Right hindlimb (tissue), 1 donor: ENCODE results near the gene MRPL43.

Experiments
- DNase-seq: peaks from one replicate; pipeline ENCODE4 v3.0.0-alpha.2; 2018

Gene MRPL43

DNA sequence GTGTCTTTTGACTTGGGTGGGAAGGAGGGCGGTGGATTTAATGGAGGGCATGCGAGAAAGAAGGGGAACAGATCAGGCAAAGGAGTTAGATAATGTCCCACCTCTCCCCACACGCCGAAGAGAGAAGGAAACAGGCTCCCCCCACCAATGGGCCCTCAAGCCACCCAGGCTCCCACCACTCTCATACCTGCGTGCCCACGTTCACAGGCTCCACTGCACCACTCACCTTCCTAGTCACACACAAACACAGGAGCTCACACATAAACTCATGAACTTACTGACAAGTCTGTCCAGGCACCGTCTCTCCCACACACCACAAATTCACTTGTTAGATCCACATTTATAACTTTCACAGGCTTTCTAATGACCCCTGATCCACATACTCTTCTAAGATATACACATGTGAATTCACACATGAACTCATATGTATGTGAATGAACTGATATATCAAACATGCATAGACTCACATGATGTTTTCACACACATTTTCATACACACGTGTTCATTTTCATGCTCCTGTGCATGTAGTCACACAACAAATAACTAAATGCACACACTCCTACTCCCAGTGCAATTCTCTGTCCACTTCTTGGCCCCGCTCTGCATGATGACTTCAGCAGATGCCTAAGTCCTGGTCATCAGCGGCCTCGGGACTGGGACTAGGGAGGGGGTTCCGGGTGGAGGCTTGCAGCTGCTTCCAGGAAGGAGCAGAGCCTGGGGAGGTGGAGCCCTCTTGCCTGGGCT lies 13.8 kb upstream of the MRPL43 start:
- peak; percentile 93 for DNase-seq

DNA sequence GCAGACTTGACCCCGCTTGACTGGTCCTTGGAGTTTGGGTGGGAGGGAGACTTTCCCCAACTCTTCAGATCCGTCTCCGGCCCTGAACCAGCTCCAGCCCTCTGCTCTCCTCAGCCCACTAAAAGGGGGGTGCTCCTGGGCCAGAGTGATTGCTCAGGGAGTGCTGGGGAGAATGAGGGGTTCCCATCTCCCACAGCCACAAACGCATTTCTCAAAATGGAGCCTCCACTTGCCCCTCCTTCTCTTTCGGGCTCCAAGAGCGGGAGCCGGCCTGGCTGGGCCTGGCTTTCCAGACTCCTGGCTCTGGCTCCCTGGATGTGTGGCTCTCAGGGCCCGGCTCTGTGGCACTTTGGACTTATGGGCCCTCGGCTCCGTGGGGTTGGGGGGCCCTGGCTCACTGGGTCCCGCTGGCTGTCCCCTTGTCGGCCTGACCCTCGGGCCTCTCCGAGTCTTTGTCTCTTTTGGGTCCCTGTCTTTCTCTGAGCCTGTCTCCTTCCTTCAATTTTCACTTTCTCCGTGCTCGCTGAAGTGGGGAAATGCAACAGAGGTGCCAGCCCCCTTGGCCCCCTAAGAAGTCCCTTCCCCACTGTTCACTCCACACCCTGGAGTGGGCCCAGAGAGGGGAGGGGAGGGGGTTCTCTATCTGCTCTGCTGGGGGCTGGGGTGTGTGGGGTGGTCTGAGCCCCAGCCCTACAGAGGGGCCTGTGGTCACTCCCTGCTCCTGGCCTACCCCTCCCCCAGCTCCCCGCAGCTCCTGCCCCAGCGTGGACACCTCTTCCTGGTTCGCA lies 13.0 kb upstream of the MRPL43 start:
- peak; percentile 62 for DNase-seq

DNA sequence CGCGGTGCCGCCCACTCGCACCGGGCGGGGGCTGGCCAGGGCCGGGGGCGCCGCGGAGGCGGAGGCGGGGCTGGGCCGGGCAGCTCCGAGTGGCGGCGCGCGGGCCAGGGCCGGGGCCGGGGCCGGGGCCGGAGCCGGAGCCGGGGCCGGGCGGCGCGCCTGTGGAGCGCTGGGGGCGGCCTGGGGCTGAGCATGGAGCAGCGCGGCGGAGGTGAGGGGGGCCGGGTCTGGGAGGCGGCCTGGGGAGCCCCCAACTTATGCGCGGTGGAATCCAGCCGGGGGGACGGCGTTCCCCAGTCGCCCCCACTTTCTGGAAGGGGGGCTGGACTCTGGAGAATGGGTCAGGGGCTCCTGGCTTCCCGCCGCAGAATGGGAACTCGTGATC lies 12.4 kb upstream of the MRPL43 start, which contains the start of gene LZTS2:
Gene LZTS2, plus strand, starts transcription at position 67 of the 385 bp plus-strand sequence. CDS start 2,731 bp downstream, outside the sequence.
- no peak for DNase-seq

DNA sequence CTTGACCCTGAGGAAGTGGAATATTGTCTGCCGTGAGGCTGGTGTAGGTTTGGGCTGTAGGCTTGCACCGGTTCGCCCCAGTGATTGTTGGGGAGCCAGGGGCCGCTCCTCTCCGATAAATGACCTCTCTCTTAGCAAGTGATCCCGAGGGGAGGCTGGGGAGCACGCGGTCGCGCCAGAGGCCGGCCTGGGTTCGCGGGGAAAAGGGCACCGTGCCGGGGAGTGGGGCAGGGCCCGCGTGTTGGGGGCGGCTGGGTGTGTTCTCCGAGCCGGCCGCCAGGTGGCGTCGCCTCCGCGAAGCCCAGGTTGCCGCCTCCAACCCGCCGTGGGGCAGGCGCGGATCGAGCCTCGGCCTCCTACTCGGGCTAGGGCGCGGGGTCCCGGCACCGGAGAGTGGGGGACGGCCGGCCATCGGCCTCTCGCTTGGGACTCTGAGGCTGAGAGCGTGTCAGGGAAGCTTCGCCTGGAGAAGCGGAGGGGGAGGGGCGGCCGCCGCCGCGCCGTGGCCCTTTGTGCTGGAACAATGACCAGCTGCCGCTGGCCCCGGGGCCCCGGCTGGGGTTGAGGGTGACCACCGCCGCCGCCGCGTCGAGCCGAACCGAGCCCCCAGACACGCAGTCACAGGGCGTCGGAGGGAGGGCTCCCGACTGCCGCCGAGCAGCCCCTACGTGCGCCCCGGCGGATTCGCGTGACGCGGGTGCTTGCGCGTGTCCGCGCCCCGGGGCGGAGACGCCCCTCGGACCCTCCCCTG lies 11.9 kb upstream of the MRPL43 start:
- peak; percentile 91 for DNase-seq

DNA sequence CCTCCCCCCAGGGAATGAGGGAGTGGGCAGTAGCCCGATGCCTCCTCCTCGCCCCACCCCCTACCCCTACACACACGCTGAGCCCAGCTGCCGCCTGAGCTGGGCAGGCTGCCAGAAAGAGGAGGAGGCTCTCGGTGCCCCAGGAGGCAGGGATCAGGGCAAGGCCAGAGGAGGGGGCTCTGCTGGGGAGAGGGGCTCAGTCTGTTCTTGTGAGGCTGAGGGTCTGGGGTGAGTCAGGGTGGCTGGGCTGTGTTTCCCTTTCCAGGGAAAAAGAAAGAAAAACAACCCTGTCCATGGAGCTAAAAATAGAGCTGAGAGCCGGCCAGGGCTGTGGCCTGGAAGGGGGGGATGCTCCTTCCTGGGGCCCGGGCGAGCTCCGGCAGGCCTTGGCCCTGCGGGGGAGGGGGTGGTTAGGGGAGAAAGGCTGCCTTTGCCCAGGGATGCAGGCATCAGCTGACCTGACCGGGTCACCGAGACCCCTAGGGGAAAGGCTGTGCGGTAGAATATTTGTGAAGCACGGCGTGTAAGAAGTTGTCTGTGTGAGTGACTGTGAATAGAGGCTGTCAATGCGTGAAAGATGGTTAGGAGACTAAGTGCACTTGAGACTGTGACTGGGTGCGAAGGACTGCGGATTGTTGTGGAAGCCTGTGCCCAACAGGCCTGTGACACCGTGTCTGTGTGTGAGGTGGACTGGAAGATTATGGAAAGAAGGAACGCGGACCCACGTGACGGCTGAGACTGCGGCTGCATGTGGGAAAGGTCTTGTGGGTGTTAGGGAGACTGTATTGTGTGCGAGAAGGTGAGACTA lies 11.1 kb upstream of the MRPL43 start:
- DNase-seq: peak; percentile 94

DNA sequence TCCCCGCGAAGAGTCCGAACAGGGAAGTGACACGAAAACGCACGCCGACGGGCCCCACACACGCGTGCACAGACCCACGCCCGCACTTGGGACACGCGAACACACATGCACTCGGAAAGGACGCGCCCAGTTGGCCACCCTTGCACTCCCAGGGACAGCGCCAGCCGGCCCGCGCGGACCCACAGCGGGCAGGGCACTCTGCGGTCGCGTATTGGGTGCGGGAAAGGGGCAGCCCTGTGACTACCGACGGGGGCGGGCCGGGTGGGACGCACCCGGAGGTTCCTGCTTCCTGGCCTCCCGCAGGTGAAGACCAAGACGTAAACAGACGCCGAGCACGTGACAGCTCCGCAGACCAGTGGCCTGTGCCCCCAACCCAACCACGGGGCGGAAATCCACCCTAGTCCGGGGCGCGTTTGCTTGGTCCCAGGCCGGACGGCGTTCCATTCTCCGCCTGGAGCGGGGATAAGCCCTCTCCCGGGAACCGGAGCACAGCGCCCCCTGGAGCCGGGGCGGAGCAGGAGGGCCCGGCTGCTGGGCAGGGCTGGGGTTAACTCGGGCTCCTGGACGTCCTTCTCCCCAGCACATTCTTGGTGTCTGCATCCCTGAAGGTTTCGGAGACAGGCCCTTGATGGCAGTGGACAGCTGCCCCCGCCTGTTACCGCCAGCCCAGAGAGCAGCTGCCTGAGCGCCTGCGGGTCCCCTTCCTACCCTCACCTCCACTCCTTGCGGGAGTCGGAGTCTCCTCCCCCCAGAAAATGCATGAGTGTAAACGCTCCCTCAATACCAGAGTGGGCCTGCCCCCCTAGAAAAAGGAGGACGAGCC lies 10.3 kb upstream of the MRPL43 start:
- DNase-seq: peak; percentile 59

DNA sequence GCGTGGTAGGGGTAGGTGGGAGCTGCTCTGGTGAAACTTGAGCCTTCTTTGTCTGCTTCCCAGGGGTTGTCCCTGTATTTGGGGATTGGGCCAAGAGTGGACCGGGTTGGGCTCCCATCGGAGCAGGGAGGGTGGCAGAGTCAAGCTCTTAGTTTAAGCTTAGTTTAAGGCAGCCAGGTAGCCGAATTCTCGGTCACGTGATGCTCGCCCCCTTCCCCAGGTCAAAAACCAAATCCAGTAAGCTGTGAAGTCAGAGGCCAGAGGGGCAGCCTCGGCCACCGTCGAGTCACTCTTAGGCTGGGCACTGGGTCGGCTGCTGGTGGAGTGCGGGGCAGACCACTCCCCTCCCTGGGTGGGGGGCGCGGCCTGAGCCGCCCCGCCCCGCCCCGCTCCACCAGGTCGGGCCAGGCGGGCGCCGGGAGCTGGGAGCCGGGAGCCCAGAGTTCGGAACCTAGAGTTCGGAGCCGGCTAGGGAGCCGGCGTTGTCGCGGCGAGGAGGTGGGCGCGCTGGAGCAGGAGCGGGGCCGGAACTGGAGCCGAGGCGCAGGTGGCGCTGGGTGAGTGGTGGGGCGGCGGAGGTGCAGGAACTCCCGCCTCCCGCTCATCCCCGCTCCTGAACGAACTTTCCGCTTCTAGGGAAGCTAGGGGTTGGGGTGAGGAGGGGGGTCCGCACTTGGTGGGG lies 9.5 kb upstream of the MRPL43 start:
- no peak for DNase-seq

DNA sequence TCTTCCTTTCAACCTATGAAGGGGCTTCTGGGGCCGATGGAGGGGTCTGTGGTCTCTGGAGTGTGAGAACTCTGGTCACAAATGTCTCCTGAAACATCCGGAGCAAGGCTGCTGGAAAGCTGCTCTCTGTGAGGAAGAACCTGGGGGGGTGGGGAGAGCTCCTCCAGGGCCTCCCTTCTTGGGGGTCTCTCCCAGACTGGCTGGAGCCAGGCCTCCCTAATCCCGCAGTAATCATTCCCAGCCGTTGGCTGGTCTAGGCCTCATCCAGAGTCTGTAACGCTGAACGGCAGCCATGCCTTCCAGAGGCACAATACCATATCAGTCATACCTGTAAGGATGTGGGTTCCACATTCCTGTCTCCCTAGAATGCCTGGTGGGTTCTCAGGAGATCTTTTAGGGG lies 7.9 kb upstream of the MRPL43 start:
- no peak for DNase-seq

DNA sequence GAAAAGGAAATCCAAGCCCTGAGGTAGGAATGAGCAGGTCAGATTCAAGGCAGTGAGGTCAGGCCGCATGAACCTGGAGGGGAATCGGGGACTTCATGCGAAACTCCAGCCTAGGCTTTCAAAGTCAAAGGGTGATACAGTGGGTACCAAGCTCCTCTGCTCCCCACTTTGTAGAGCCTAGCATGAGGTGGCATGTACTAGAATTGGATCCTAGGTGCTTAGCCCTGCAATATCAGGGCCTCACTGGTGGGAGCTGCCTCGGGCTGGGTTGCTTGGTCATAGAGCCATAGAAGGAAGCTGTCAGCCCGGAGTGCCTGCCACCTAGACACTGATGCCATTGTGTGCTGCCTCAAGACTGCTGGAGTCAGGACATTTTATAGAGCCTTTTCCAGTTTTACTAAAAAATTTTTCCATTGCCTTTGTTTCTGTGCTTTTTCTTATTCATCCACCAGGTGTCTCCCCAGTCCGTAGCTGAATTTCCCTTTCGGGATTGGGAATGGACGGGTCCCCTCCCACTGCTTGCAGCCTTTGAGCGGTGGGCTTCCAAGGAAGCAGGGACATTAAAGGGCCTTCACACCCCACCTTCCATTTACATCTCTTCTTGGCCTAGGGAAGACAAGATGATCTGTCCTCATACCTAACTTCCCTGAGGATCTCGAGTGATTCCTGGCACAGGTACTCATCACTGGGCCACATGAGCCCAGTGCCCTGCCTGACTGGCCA lies 6.8 kb upstream of the MRPL43 start:
- no peak for DNase-seq

DNA sequence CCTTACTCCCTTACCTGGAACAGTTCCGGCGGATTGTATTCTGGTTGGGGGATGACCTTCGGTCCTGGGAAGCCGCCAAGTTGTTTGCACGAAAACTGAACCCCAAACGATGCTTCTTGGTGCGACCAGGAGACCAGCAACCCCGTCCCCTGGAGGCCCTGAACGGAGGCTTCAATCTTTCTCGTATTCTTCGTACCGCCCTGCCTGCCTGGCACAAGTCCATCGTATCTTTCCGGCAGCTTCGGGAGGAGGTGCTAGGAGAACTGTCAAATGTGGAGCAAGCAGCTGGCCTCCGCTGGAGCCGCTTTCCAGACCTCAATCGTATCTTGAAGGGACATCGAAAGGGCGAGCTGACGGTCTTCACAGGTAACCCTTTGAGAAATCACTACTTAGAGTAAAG lies 1.8 kb upstream of the MRPL43 start:
- no peak for DNase-seq

DNA sequence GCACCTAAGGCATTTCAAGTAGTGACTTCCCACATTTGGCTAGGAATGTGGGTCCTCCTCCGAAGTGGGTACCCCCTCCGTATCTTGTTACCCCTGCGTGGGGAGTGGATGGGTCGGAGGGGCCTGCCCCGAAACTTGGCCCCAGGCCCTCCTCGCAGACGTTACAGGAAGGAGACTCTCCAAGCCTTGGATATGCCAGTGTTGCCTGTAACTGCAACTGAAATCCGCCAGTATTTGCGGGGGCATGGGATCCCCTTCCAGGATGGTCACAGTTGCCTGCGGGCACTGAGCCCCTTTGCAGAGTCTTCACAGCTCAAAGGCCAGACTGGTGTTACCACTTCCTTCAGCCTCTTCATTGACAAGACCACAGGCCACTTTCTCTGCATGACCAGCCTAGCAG lies 869 bp upstream of the MRPL43 start:
- DNase-seq: no peak

DNA sequence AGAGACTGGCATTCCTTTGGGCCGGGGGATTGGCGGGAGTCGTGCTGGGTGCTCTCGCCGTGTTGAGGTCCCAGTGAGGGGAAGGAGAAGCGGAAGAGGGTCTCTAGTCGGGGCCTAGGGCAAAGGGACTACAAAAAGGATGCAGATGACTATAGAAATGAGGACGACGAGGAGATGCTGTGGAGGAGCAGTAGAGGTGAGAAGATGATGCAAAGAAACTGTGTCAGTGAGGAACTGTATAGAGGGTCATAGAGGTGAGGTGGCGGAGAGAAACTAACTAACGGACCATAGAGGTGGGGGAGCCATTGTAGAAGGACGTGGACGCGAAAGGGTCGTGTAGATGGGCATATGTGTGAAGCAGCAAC lies 370 bp upstream of the MRPL43 start:
- DNase-seq: no peak

DNA sequence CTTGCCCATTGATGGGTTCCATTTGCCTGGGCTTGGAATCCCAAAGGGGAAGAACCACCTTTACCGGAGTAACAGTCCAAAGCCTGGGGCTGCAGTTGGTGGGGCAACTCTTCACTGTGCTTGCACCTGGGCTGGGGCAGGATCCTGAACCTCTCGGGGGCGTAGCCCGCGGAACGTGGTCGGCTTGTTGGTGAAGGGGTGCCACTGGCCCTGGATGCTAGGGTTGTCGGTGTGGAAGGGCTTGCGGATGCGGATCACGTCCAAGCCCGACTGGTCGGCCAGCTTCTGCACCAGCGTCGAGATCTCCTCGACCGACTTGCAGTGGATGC lies 710 bp downstream of the MRPL43 start:
- DNase-seq: no peak

DNA sequence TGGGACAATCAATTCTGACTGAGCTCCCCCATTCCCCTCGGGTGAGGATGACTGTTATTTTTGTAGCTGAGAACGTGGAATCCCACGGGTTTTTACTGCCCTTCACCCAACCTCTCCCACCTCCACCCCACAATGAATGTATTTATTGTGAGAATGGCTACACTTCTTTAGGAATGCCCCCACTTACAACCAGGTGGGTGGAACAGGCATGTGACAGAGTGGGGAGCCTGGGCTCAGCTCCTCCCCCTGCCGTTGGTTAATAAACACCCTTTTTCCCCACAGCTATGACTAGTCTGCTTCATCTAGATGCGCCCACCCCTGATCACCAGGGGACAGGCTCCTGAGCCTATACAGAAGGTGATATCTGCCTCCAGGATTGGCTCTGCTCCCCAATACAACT lies 2.0 kb downstream of the MRPL43 start:
- DNase-seq: no peak

DNA sequence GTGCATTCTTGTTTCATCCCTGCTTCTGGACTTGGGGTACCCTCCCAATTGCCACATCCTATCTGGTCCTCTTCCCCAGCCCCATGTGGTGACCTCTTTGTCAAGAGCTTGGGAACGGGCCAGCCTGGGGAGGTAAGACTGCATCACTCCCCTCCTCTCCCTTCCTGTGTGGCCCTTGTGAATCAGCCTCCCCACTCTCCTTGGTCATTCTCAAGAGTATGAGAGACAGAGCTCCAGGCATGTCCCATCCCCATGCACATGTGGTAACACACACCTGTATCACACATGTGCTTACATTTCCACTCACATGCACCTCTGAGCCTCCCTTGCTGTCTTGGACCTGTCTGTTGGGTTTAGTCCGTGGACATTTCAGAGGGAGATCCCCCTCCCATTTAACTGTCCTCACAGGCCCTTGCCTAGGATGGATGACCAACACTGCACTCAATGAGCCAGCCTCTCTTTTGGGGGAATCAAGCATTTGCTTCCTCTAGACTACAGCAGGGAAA lies 2.6 kb downstream of the MRPL43 start:
- DNase-seq: no peak

DNA sequence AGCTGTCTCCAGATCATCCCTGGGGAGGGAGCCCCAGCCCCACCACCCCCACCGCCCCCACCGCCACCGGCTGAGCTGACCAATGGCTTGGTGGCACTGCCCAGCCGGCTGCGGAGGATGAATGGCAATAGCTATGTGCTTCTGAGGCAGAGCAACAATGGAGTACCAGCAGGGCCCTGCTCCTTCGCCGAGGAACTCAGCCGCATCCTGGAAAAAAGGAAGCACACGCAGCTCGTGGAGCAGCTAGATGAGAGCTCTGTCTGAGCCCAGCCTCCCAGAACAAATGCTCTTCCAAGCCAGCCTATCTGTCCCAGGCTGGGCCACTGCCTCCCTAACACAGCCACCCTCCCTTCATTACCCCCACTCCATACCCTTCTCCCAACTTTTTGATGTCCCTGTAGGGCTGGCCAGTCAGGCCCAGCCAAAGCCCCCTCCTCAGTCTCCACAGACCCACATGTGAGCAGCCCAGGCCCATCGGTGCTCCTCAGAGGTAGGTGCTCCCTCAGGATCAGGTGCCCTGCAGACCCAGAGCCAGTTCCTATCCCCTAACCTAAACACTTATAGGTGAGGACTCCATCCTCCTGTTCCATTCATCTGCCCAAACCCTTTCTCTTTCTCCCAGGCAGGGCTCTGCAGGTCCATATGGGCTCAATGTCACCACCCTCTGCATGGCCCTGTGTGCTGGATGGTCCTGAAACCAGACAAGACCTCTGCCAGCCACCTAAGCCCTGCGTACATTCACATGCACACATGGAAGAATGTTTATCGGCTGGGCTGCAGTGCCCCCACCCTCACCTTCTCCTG lies 3.2 kb downstream of the MRPL43 start:
- DNase-seq: no peak

DNA sequence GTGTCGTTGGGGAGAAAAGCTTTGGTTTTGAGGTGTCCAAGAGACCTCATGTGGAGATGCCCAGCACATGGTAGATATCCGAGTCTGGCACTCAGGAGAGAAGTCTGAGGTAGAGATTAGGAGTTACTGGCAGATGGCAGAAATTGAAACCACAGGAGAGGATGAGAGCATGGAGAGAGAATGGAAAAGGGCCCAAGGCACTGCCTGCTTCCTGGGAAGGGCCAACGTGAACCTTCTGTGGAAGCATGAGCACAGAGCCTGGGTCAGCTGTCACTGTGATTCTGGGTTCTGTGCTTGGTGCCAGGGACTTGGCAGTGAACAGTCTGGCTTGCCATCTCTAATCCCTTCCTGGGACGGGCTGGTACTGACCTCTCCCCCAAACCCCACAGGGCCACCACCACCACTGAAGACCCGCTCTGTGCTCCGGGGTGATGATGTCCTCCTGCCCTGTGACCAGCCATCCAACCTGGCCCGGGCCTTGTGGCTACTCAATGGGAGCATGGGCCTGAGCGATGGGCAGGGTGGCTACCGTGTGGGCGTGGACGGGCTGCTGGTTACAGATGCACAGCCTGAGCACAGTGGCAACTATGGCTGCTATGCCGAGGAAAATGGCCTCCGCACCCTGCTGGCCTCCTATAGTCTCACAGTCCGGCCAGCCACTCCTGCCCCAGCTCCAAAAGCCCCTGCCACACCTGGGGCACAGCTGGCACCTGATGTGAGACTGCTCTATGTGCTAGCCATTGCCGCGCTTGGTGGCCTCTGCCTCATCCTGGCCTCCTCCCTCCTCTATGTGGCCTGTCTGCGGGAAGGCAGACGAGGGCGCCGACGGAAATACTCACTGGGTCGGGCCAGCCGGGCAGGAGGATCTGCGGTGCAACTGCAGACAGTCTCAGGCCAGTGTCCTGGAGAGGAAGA lies 4.1 kb downstream of the MRPL43 start:
- no peak for DNase-seq

DNA sequence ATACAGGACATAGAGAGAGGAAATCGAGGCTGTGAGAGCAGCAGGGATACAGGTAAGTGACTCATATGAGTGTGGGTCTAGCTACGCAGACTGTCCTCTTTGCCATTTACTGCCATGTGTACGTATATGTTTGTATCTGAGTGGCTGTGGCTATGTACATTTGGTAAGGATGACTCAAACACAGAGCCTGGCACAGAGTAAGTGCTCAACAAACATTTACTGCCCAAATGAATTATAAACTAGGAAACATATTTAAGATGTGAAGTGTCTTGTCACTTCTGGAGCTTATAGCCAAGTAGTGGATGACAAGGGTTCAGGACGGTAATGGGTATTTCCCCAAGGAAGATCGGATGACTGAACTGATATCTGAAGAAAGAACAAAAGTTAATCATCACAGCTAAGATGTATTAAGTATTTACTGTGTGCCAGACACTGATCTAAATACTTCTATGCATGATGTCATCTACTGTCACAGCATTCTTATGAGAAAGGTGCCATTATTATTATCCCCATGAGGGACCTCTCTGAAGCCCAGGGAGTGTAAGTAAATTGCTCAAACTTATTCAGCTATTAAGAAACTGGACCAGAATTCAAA lies 6.0 kb downstream of the MRPL43 start:
- no peak for DNase-seq
